ENCODE results near the gene ANKRD9.

- no peak for TF ChIP-seq CTCF (IDR thresholded peaks at IDR 0.05)
- TF ChIP-seq POLR2A (IDR thresholded peaks at IDR 0.05), result no peak
- TF ChIP-seq EP300 (IDR thresholded peaks at IDR 0.05), result no peak
Measured at GRCh38 chr14:102557434-102558226, 48.1 kb upstream of the ANKRD9 start.

Data from ovary (tissue), 3 donors.